ENCODE data around the gene NSUN6.

GRCh38 chr10:18620856-18621255 is 30.5 kb downstream of the NSUN6 start:
- TF ChIP-seq REST (IDR thresholded peaks at IDR 0.05) (no peak), CTCF (IDR thresholded peaks at IDR 0.05; ENCODE audit: low read depth, low read length, missing input control) (no peak), TAF1 (conservative IDR thresholded peaks at IDR 0.05) (no peak)
